ENCODE data around the gene RANGRF. TPM values are rescaled to one million over a fixed set of nuclear protein-coding genes. Genes with fewer than 3 reads are reported as not detected.

The RANGRF gene
- total RNA-seq, 1 donor from 2014 or later = 19.8 TPM

GRCh38 chr17:8275421-8276290, 12.8 kb upstream of the RANGRF start:
- TF ChIP-seq CTCF (IDR thresholded peaks at IDR 0.05) = no peak
- no peak for DNase-seq (ENCODE audit: low spot score)
- Mint-ChIP-seq H3K36me3 (ENCODE audit: low read depth) (peaks cover 5% of the 10 kb centered on the region), H3K9me3 (ENCODE audit: low read depth) (no peaks in the 10 kb centered on the region), H3K27ac (ENCODE audit: unreplicated experiment) (no peak overlapping the region), H3K4me3 (ENCODE audit: unreplicated experiment) (no peak overlapping the region), H3K4me1 (ENCODE audit: low read depth) (no peaks in the 10 kb centered on the region), H3K27me3 (ENCODE audit: low read depth) (no peaks in the 10 kb centered on the region)

GRCh38 chr17:8277317-8277716, 11.2 kb upstream of the RANGRF start:
- Mint-ChIP-seq H3K27ac (ENCODE audit: unreplicated experiment) (no peak overlapping the region), H3K4me3 (ENCODE audit: unreplicated experiment) (no peak overlapping the region), H3K9me3 (ENCODE audit: low read depth) (no peaks in the 10 kb centered on the region), H3K4me1 (ENCODE audit: low read depth) (no peaks in the 10 kb centered on the region), H3K27me3 (ENCODE audit: low read depth) (no peaks in the 10 kb centered on the region), H3K36me3 (ENCODE audit: low read depth) (no peaks in the 10 kb centered on the region)
- TF ChIP-seq CTCF (IDR thresholded peaks at IDR 0.05) = no peak
- no peak for DNase-seq (ENCODE audit: low spot score)

- no peaks in the 10 kb centered on the region for H3K9me3 Mint-ChIP-seq (ENCODE audit: low read depth)
- no peak for TF ChIP-seq CTCF (IDR thresholded peaks at IDR 0.05)
- H3K27ac Mint-ChIP-seq (ENCODE audit: unreplicated experiment) = no peak overlapping the region
- no peaks in the 10 kb centered on the region for H3K36me3 Mint-ChIP-seq (ENCODE audit: low read depth)
- H3K4me3 Mint-ChIP-seq (ENCODE audit: unreplicated experiment) = no peak overlapping the region
- DNase-seq (ENCODE audit: low spot score) = no peak
- H3K27me3 Mint-ChIP-seq (ENCODE audit: low read depth) = no peaks in the 10 kb centered on the region
- H3K4me1 Mint-ChIP-seq (ENCODE audit: low read depth) = no peaks in the 10 kb centered on the region
These were observed 6.1 kb upstream of the RANGRF start for GRCh38 chr17:8282345-8282744.

- Mint-ChIP-seq H3K9me3 (ENCODE audit: low read depth) (no peaks in the 10 kb centered on the region), H3K27me3 (ENCODE audit: low read depth) (no peaks in the 10 kb centered on the region), H3K4me3 (ENCODE audit: unreplicated experiment) (no peak overlapping the region), H3K36me3 (ENCODE audit: low read depth) (no peaks in the 10 kb centered on the region), H3K27ac (ENCODE audit: unreplicated experiment) (no peak overlapping the region), H3K4me1 (ENCODE audit: low read depth) (peaks cover 9% of the 10 kb centered on the region)
- DNase-seq (ENCODE audit: low spot score) = no peak
- no peak for TF ChIP-seq CTCF (IDR thresholded peaks at IDR 0.05)
These were observed 5.1 kb upstream of the RANGRF start for GRCh38 chr17:8283356-8283755.

- Mint-ChIP-seq H3K9me3 (ENCODE audit: low read depth) (no peaks in the 10 kb centered on the region), H3K4me3 (ENCODE audit: unreplicated experiment) (no peak overlapping the region), H3K27me3 (ENCODE audit: low read depth) (no peaks in the 10 kb centered on the region), H3K36me3 (ENCODE audit: low read depth) (no peaks in the 10 kb centered on the region), H3K4me1 (ENCODE audit: low read depth) (peaks cover 10% of the 10 kb centered on the region), H3K27ac (ENCODE audit: unreplicated experiment) (no peak overlapping the region)
- TF ChIP-seq CTCF (IDR thresholded peaks at IDR 0.05) = no peak
- no peak for DNase-seq (ENCODE audit: low spot score)
These were observed 4.3 kb upstream of the RANGRF start for GRCh38 chr17:8284126-8284525.
